Neutrophil (primary cell): ENCODE data around the gene RNGTT.

ENCODE experiments used
- H3K27ac ChIP-seq: fragments of 200-600 bp; sonication (generic); 2 replicates; pipeline ENCODE4 v1.5.1; 2016; ENCODE audit warnings: mild to moderate bottlenecking, moderate library complexity
- H3K27me3 ChIP-seq: fragments of 200-600 bp; sonication (generic); 2 replicates; pipeline ENCODE4 v1.6.0; 2016; ENCODE audit warnings: mild to moderate bottlenecking
- H3K36me3 ChIP-seq: fragments of 200-600 bp; sonication (generic); 2 replicates; pipeline ENCODE4 v1.5.1; 2017
- H3K4me1 ChIP-seq, 2 experiments: fragments of 200-600 bp in 1 of 2; sonication (generic) in 1 of 2; 1 replicate in 1 of 2; 2 replicates in 1 of 2; pipeline versions ENCODE4 v1.5.1 to v1.6.1; 2013 to 2016; ENCODE audit warnings: low read depth in 1 of 2, low read length in 1 of 2, mild to moderate bottlenecking in 1 of 2, moderate library complexity in 1 of 2; ENCODE audit not compliant: control insufficient read depth in 1 of 2, insufficient read depth in 1 of 2
- H3K4me3 ChIP-seq, 2 experiments: fragments of 200-600 bp in 1 of 2; sonication (generic) in 1 of 2; 1 replicate in 1 of 2; 2 replicates in 1 of 2; pipeline ENCODE4 v1.5.1; 2013 to 2016; ENCODE audit warnings: low read depth in 1 of 2, low read length in 1 of 2, mild to moderate bottlenecking in 1 of 2, moderate library complexity in 1 of 2
- H3K9me3 ChIP-seq: fragments of 200-600 bp; sonication (generic); 2 replicates; pipeline ENCODE4 v1.5.1; 2016
- TF ChIP-seq, protein P1 (sequence below): fragments of 200-600 bp; sonication (generic); IDR thresholded peaks from 2 replicates; pipeline ENCODE4 v1.5.1; 2016; ENCODE audit warnings: antibody characterized with exemption

The RNGTT gene

DNA sequence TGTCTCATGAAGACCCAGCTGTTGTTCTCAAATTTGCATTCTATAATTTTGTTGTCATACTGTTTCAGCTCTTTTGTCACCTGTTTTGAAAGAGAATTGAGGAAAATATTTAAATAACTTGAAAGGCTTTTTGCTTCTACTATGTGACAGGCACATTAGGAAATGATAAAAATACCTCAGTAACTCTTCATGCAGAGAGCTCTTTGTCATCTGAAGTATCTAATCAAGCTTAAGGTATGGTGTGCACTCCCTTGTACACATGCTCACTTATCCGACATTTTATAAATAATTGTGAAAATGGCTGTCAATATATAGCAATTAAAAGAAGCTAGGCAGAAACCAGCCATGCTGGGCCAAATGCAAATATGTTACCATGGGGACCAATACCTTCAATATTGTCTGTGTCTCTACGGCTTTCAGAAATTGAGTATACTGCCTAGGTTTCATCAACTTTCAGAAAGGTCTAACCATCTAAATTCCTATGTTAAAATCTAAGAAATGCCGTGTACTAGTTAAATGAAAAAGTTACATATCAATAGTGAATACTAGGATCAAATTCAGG is 349.0 kb downstream of the RNGTT start:
- Histone ChIP-seq H3K27me3 (no peaks in the 10 kb centered on the region), H3K27ac (no peak overlapping the region), H3K36me3 (peaks cover 6% of the 10 kb centered on the region), H3K9me3 (no peaks in the 10 kb centered on the region), H3K4me3 (no peak overlapping the region), H3K4me1 (peaks cover 10 to 23% of the 10 kb centered on the region in 2 experiments)
- TF ChIP-seq, protein P1, sequence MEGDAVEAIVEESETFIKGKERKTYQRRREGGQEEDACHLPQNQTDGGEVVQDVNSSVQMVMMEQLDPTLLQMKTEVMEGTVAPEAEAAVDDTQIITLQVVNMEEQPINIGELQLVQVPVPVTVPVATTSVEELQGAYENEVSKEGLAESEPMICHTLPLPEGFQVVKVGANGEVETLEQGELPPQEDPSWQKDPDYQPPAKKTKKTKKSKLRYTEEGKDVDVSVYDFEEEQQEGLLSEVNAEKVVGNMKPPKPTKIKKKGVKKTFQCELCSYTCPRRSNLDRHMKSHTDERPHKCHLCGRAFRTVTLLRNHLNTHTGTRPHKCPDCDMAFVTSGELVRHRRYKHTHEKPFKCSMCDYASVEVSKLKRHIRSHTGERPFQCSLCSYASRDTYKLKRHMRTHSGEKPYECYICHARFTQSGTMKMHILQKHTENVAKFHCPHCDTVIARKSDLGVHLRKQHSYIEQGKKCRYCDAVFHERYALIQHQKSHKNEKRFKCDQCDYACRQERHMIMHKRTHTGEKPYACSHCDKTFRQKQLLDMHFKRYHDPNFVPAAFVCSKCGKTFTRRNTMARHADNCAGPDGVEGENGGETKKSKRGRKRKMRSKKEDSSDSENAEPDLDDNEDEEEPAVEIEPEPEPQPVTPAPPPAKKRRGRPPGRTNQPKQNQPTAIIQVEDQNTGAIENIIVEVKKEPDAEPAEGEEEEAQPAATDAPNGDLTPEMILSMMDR = no peak

DNA sequence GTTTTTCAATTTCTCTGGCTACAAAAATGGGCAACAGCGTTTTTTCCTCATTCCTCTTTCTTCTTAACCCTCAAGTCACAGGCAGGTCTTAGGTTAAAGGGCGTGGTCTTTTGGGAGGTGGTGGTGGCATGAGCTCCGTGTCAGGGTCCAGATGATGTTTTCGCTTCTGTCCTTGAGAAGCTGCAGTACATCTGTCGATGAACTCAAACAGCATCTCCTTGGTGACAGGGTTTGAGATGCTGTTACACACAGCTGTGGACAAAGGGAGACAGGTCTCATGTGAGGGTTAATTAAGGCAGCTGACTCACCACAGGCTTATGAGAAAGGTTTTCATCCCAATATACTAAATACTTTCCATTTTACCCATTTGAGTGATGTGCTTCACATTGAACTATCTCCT is 350.8 kb downstream of the RNGTT start:
- no peaks in the 10 kb centered on the region for H3K27me3 ChIP-seq
- H3K4me1 ChIP-seq = peaks cover 10 to 18% of the 10 kb centered on the region in 2 experiments
- no peaks in the 10 kb centered on the region for H3K9me3 ChIP-seq
- H3K4me3 ChIP-seq = no peak overlapping the region
- TF ChIP-seq, protein P1 = no peak
- H3K27ac ChIP-seq = no peak overlapping the region
- peaks cover 6% of the 10 kb centered on the region for H3K36me3 ChIP-seq

DNA sequence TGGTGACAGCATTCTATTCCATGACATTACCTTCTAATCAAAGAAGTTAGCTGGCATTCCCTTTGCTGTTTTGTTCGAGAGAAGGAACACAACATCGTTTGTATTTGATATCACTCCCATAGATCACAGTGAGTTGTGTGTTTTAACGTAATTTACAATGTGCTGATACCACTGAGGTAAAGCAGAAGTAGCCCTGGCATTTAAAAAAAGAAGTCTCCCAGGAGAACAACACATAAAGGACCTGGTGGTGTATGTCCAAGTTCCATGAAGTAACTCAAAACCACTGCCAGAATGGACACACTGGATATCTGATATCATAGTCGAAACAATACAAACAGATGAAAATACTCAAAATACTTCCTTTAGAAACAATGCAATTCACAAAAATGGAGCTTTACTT is 351.7 kb downstream of the RNGTT start:
- TF ChIP-seq, protein P1 = no peak

DNA sequence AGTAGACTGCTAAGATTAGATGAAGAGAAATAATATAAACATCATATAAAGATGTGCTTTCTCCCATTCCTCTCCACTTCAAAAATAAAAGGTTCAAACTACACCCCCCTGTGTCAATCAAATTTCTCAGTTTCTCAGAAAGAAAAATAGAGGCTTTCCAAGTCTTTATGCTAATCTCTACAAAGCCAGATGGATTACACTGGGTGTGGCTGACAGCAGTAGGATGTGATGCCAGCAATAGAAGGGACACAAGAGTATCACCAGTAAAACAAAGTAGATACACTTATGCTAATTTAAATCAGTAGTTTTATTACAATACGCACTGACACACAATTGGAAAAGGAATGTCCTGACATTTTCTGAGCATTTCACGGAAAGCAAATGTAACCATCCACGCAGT is 353.4 kb downstream of the RNGTT start:
- Histone ChIP-seq H3K27me3 (no peaks in the 10 kb centered on the region), H3K36me3 (peaks cover 6% of the 10 kb centered on the region), H3K9me3 (no peaks in the 10 kb centered on the region), H3K27ac (no peak overlapping the region), H3K4me3 (no peak overlapping the region), H3K4me1 (no peaks in the 10 kb centered on the region)
- TF ChIP-seq, protein P1 = no peak

More for the DNA sequence above, 351.7 kb downstream of the RNGTT start:
- Histone ChIP-seq H3K27me3 (no peaks in the 10 kb centered on the region), H3K4me3 (no peak overlapping the region), H3K27ac (no peak overlapping the region), H3K9me3 (no peaks in the 10 kb centered on the region), H3K4me1 (peaks cover 10 to 12% of the 10 kb centered on the region in 2 experiments), H3K36me3 (peaks cover 6% of the 10 kb centered on the region)

DNA sequence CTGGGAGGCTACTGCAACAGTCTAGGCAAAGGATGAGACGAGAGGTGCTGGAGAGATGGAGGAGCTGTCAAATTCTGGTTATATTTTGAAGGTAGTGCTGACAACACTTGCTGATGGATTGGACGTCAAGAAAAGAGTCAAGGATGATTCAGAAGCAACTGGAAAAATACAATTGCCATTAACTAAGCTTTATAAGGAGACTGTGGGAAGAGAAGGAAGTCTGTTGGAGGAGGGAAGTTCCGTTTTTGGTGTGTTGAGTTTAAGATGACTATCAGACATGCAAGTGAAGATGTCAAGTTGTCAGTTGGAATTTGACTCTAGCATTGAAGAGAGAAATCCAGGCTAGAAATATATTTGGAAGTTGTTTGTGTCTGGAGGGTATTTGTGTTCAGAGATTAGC is 358.1 kb downstream of the RNGTT start:
- Histone ChIP-seq H3K27ac (no peak overlapping the region), H3K36me3 (no peaks in the 10 kb centered on the region), H3K9me3 (no peaks in the 10 kb centered on the region), H3K4me1 (no peaks in the 10 kb centered on the region), H3K27me3 (no peaks in the 10 kb centered on the region), H3K4me3 (no peak overlapping the region)
- TF ChIP-seq, protein P1 = no peak
